WERI-Rb-1 (cell line): ENCODE data around the gene MYO5A.

Experiments used
- DNase-seq: peaks from one replicate; pipeline ENCODE4 v3.0.0-alpha.2; 2020
- H3K27ac ChIP-seq: fragments of 250-450 bp; sonication (Bioruptor Pico); 2 replicates; pipeline ENCODE4 v1.5.1; 2020; ENCODE audit warnings: mild to moderate bottlenecking, moderate library complexity
- H3K27me3 ChIP-seq: fragments of 250-450 bp; sonication (Bioruptor Pico); 2 replicates; pipeline ENCODE4 v1.5.1; 2021; ENCODE audit warnings: mild to moderate bottlenecking, low read depth, moderate library complexity; ENCODE audit not compliant: insufficient read depth, severe bottlenecking
- H3K36me3 ChIP-seq: fragments of 250-450 bp; sonication (Bioruptor Pico); 2 replicates; pipeline ENCODE4 v1.5.1; 2020; ENCODE audit warnings: mild to moderate bottlenecking, moderate library complexity
- H3K4me3 ChIP-seq: 2 replicates; pipeline ENCODE4 v1.5.1; 2011; ENCODE audit warnings: low read depth, mild to moderate bottlenecking, control low read depth, low read length
- H3K9me3 ChIP-seq: fragments of 250-450 bp; sonication (Bioruptor Pico); 2 replicates; pipeline ENCODE4 v1.5.1; 2021; ENCODE audit warnings: mild to moderate bottlenecking, moderate library complexity; ENCODE audit not compliant: severe bottlenecking
- CTCF ChIP-seq: IDR thresholded peaks from 2 replicates; pipeline ENCODE4 v1.5.1; 2011; ENCODE audit warnings: low read depth, mild to moderate bottlenecking, control low read depth, inconsistent platforms, low read length

MYO5A gene

GRCh38 chr15:52529341-52529924 is 753 bp upstream of the MYO5A start:
- H3K4me3 ChIP-seq: peak overlapping the region; percentile 55
- DNase-seq: no peak
- no peaks in the 10 kb centered on the region for H3K36me3 ChIP-seq
- H3K9me3 ChIP-seq: no peaks in the 10 kb centered on the region
- H3K27ac ChIP-seq: no peak overlapping the region
- no peak for TF ChIP-seq CTCF
- H3K27me3 ChIP-seq: peaks cover 18% of the 10 kb centered on the region

GRCh38 chr15:52527911-52528563 is 643 bp downstream of the MYO5A start:
- Histone ChIP-seq H3K27me3 (peaks cover 18% of the 10 kb centered on the region), H3K36me3 (no peaks in the 10 kb centered on the region), H3K4me3 (peak overlapping the region; percentile 66), H3K9me3 (no peaks in the 10 kb centered on the region), H3K27ac (no peak overlapping the region)
- DNase-seq: peak; percentile 19
- no peak for TF ChIP-seq CTCF

- Histone ChIP-seq H3K9me3 (no peaks in the 10 kb centered on the region), H3K27me3 (peaks cover 18% of the 10 kb centered on the region), H3K27ac (no peak overlapping the region), H3K4me3 (no peak overlapping the region), H3K36me3 (no peaks in the 10 kb centered on the region)
- no peak for DNase-seq
- TF ChIP-seq CTCF: no peak
Measured at GRCh38 chr15:52527196-52527910, 1.3 kb downstream of the MYO5A start.

- no peaks in the 10 kb centered on the region for H3K9me3 ChIP-seq
- no peak for DNase-seq
- no peak overlapping the region for H3K27ac ChIP-seq
- H3K4me3 ChIP-seq: no peak overlapping the region
- no peaks in the 10 kb centered on the region for H3K36me3 ChIP-seq
- no peak for TF ChIP-seq CTCF
- H3K27me3 ChIP-seq: peaks cover 8% of the 10 kb centered on the region
Measured at GRCh38 chr15:52524223-52525136, 4.2 kb downstream of the MYO5A start.

- Histone ChIP-seq H3K9me3 (no peaks in the 10 kb centered on the region), H3K27ac (no peak overlapping the region), H3K27me3 (peaks cover 5% of the 10 kb centered on the region), H3K36me3 (no peaks in the 10 kb centered on the region), H3K4me3 (no peak overlapping the region)
- TF ChIP-seq CTCF: no peak
- DNase-seq: no peak
Measured at GRCh38 chr15:52523647-52524046, 5.0 kb downstream of the MYO5A start.
